Measurements from ENCODE around the gene GOLT1B.

- TF ChIP-seq, protein P1, sequence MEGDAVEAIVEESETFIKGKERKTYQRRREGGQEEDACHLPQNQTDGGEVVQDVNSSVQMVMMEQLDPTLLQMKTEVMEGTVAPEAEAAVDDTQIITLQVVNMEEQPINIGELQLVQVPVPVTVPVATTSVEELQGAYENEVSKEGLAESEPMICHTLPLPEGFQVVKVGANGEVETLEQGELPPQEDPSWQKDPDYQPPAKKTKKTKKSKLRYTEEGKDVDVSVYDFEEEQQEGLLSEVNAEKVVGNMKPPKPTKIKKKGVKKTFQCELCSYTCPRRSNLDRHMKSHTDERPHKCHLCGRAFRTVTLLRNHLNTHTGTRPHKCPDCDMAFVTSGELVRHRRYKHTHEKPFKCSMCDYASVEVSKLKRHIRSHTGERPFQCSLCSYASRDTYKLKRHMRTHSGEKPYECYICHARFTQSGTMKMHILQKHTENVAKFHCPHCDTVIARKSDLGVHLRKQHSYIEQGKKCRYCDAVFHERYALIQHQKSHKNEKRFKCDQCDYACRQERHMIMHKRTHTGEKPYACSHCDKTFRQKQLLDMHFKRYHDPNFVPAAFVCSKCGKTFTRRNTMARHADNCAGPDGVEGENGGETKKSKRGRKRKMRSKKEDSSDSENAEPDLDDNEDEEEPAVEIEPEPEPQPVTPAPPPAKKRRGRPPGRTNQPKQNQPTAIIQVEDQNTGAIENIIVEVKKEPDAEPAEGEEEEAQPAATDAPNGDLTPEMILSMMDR (IDR thresholded peaks at IDR 0.05): no peak
- TF ChIP-seq POLR2AphosphoS5 (IDR thresholded peaks at IDR 0.05) (no peak), POLR2A (IDR thresholded peaks at IDR 0.05) (no peak)
These were observed 767 bp upstream of the GOLT1B start for GRCh38 chr12:21500786-21501257.

Measured in prostate gland (tissue), 2 donors.